C4-2B (cell line): Measurements from ENCODE around the gene ERC1.

Source experiments
- H3K27ac ChIP-seq: fragments of 450-650 bp; 2 replicates; pipeline ENCODE4 v1.5.1; 2017
- ZFX ChIP-seq: fragments of 450-650 bp; IDR thresholded peaks from 2 replicates; pipeline ENCODE4 v1.6.1; 2017
- TF ChIP-seq, protein P1 (sequence below): fragments of 450-650 bp; conservative IDR thresholded peaks from 2 replicates; pipeline ENCODE4 v1.5.1; 2017; ENCODE audit warnings: mild to moderate bottlenecking

Gene ERC1

DNA sequence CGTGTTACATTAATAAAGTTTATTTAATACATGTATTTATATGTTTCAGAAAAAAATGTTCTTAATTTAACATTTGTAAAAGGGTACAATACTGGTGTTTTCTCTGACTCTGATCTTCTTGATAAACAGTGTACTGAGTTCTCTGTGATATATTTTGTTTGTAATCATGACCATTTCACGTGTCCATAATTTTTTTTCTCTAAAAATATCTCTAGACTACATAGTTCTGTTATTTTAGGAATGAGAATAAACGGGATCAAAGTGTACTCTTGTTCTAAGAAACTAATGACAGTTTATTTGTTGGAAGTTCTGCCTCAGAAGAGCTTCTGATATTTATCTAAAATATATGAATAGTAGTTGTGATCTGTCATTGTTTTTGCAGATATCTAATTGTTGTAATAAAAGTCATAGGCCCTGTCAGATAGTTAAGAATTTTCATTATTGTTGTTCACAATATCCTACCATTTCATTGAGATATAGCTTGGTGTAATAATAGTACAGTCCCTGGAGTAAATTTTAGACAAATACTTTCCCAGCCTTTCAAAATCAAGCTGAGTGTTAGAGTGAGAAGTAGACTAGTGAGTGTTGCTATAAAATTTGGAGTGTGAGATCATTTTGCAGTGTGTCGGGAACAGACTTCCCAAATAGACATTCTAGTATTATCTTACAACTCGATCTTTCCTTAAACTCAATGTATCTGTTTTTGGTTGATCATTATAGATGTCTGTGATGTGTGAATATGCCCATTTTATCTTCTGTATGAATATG is 86.2 kb downstream of the ERC1 start:
- no peak overlapping the region for H3K27ac ChIP-seq
- TF ChIP-seq, protein P1, sequence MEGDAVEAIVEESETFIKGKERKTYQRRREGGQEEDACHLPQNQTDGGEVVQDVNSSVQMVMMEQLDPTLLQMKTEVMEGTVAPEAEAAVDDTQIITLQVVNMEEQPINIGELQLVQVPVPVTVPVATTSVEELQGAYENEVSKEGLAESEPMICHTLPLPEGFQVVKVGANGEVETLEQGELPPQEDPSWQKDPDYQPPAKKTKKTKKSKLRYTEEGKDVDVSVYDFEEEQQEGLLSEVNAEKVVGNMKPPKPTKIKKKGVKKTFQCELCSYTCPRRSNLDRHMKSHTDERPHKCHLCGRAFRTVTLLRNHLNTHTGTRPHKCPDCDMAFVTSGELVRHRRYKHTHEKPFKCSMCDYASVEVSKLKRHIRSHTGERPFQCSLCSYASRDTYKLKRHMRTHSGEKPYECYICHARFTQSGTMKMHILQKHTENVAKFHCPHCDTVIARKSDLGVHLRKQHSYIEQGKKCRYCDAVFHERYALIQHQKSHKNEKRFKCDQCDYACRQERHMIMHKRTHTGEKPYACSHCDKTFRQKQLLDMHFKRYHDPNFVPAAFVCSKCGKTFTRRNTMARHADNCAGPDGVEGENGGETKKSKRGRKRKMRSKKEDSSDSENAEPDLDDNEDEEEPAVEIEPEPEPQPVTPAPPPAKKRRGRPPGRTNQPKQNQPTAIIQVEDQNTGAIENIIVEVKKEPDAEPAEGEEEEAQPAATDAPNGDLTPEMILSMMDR: no peak
- TF ChIP-seq ZFX: no peak

DNA sequence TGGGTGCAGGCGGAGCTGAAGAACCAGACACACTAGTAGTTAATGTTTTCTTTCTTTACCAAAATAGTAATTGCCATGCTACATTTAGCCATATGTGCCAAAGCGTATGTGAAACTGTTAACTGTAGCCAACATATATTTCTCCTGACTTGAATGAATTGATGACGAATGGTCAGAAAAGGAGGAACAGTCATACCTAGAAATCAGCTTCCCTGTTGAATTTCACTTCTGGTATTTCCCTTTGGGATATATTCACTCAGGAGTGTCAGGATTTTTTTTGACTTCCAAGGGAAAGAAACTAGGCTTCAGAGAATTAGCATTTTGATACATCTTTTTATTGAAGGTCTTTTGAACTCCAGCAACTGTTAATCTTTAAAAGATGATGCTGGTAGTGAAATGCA is 87.0 kb downstream of the ERC1 start:
- H3K27ac ChIP-seq: no peak overlapping the region
- no peak for TF ChIP-seq ZFX
- TF ChIP-seq, protein P1: no peak

DNA sequence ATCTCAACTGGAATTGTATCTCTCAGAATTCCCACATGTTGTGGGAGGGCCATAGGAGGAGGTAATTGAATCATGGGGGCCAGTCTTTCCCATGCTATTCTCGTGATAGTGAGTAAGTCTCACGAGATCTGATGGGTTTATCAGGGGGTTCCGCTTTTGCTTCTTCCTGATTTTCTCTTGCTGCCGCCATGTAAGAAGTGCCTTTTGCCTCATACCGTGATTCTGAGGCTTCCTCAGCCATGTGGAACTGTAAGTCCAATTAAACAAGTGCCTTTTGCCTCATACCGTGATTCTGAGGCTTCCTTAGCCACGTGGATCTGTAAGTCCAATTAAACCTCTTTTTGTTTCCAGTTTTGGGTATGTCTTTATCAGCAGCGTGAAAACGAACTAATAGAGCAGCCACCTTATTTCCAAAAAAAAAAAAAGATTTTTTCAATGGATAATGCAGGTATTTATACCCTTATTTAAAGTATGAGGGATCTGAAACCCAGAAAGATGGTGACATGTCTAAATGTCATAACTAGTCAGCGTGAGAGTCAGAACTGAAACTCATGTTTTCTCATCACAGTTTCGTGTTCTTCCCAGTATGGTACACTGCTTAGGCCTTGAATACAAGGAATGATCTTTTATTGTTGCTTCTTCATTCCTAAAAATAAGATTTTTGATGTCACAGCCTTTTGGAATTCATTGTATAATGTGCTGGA is 89.6 kb downstream of the ERC1 start:
- no peak overlapping the region for H3K27ac ChIP-seq
- TF ChIP-seq, protein P1: no peak
- no peak for TF ChIP-seq ZFX

DNA sequence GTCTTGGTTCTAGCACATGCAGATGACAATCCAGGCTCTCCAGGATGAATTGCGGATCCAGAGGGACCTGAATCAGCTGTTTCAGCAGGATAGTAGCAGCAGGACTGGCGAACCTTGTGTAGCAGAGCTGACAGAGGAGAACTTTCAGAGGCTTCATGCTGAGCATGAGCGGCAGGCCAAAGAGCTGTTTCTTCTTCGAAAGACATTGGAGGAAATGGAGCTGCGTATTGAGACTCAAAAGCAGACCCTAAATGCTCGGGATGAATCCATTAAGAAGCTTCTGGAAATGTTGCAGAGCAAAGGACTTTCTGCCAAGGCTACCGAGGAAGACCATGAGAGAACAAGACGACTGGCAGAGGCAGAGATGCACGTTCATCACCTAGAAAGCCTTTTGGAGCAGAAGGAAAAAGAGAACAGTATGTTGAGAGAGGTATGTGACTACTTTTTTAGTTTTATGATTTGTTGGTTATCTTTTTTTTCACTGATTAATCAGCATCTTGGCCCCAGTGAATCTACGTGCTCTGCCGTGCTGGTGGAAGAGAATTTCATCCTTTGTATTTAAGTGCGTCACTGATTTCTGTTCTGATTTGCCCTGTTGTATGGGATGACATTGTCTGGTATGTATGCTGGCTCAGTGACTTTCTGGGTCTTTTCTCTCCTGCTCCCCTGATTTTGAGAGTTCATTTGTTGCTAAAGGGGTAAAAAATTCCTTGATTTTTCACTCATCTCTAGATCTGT is 92.3 kb downstream of the ERC1 start:
- TF ChIP-seq, protein P1: no peak
- TF ChIP-seq ZFX: no peak
- H3K27ac ChIP-seq: no peak overlapping the region

DNA sequence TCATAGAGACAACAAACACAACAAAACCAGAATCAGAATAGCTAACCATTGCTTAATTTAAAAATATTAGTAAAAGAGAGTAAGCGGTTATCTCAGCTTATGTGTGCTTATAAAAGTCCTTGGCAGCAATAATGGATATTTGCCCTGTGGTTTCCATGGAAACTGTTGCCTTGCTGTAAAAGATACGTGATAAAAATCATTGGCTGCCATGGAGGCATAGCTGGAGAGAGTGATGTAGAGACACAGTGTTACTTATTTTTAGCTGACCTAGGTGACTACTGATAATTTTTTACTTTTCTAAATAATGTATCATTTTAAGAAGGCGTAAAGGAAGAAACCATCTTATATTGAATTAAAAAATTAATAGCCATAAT is 92.9 kb downstream of the ERC1 start:
- H3K27ac ChIP-seq: no peak overlapping the region
- TF ChIP-seq ZFX: no peak
- TF ChIP-seq, protein P1: no peak

DNA sequence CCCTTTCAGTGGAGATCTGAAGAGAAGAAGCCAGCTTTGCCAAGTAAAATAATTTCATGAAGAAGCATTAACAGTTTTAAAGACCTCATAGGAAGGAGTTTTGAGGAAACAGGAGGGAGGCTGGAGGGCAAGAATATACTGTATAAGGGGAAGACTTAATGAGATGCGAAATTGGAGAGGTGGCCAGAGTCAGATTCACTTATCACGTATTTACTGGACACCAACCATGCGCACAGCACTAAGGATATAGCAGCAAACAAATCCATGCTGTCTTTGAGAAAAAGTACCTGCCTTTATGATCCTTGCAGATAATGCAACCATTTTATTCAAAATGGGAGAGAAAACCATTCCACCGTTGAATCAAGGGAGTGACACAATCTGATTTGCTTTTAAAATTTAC is 100.3 kb downstream of the ERC1 start:
- H3K27ac ChIP-seq: no peak overlapping the region
- TF ChIP-seq, protein P1: no peak
- TF ChIP-seq ZFX: no peak
